HFFc6 (cell line): ENCODE results near the gene ACSM6. TPM values are rescaled to one million over a fixed set of nuclear protein-coding genes. Genes with fewer than 3 reads are reported as not detected.

ENCODE experiments used
- DNase-seq: peaks from one replicate; pipeline ENCODE4 v3.0.0-alpha.2; 2018
- H3K27ac Mint-ChIP-seq: 2 replicates; pipeline ENCODE4 v1.8.0; 2020; ENCODE audit warnings: mild to moderate bottlenecking, mixed read lengths
- H3K27me3 Mint-ChIP-seq: 2 replicates; pipeline ENCODE4 v1.8.0; 2021; ENCODE audit warnings: mild to moderate bottlenecking, moderate library complexity, mixed read lengths; ENCODE audit not compliant: insufficient read depth
- H3K36me3 Mint-ChIP-seq: 2 replicates; pipeline ENCODE4 v1.8.0; 2021; ENCODE audit warnings: low read depth, mixed read lengths
- H3K4me1 Mint-ChIP-seq: 2 replicates; pipeline ENCODE4 v1.8.0; 2020; ENCODE audit warnings: low read depth, mixed read lengths
- H3K4me3 Mint-ChIP-seq: 2 replicates; pipeline ENCODE4 v1.8.0; 2020; ENCODE audit warnings: mild to moderate bottlenecking, moderate library complexity, mixed read lengths
- H3K9me3 Mint-ChIP-seq: 2 replicates; pipeline ENCODE4 v1.8.0; 2020; ENCODE audit warnings: mild to moderate bottlenecking, mixed read lengths
- total RNA-seq, 6 experiments: library from RNA; stranded (reverse); fragmentation: NEBNext Ultra II Directional; extraction: Animal tissue kit (Norgen Biotek cat#: 25700); gene quantifications; 2 replicates in 1 of 6; 3 replicates in 5 of 6; pipeline ENCODE4 v1.2.3, GENCODE V29; 2021
- TF ChIP-seq, protein P1 (sequence below): fragments of 200-600 bp; sonication (generic); IDR thresholded peaks from 2 replicates; pipeline ENCODE4 v1.5.0; 2021; ENCODE audit warnings: antibody characterized with exemption, mild to moderate bottlenecking

ACSM6 gene
- total RNA-seq, 6 experiments from 2014 or later, result not detected

DNA sequence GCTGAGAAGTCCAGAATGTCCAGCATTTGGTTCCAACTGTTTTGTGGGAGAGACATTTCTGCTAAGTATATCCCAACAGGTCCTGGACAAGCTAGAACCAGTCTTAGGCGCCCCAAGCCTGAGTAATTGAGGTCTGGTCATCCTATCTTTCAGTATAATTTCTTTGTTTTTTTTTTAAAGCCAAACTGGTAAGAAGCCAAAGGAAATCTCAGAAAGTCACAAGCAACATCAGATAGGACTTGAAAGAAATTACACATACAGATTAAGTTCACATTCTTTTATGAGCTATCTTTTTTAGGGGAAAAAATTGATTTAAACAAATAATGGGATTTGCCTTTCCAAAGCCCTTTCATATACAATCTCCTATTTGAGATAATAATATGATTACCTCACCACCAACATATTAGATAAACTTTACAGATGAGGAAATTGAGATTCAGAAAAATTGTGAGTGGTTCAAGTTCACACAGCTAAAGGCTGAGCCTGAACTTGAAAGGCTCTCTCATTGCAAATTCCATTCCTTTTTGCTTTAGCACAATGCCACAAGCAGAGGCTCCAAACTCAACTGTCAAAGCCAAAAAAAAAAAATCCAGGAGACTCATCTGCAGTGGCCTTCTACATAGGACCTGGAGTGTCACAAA, 81.8 kb downstream of the ACSM6 start:
- Mint-ChIP-seq H3K36me3 (peaks cover 12% of the 10 kb centered on the region), H3K27ac (peak overlapping the region; percentile 99), H3K4me3 (peak overlapping the region; percentile 51), H3K9me3 (no peaks in the 10 kb centered on the region), H3K27me3 (no peaks in the 10 kb centered on the region; the same call in 1 of the 2 replicates), H3K4me1 (peaks cover 77% of the 10 kb centered on the region)
- peak; percentile 59 for DNase-seq
- TF ChIP-seq, protein P1, sequence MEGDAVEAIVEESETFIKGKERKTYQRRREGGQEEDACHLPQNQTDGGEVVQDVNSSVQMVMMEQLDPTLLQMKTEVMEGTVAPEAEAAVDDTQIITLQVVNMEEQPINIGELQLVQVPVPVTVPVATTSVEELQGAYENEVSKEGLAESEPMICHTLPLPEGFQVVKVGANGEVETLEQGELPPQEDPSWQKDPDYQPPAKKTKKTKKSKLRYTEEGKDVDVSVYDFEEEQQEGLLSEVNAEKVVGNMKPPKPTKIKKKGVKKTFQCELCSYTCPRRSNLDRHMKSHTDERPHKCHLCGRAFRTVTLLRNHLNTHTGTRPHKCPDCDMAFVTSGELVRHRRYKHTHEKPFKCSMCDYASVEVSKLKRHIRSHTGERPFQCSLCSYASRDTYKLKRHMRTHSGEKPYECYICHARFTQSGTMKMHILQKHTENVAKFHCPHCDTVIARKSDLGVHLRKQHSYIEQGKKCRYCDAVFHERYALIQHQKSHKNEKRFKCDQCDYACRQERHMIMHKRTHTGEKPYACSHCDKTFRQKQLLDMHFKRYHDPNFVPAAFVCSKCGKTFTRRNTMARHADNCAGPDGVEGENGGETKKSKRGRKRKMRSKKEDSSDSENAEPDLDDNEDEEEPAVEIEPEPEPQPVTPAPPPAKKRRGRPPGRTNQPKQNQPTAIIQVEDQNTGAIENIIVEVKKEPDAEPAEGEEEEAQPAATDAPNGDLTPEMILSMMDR, result no peak

DNA sequence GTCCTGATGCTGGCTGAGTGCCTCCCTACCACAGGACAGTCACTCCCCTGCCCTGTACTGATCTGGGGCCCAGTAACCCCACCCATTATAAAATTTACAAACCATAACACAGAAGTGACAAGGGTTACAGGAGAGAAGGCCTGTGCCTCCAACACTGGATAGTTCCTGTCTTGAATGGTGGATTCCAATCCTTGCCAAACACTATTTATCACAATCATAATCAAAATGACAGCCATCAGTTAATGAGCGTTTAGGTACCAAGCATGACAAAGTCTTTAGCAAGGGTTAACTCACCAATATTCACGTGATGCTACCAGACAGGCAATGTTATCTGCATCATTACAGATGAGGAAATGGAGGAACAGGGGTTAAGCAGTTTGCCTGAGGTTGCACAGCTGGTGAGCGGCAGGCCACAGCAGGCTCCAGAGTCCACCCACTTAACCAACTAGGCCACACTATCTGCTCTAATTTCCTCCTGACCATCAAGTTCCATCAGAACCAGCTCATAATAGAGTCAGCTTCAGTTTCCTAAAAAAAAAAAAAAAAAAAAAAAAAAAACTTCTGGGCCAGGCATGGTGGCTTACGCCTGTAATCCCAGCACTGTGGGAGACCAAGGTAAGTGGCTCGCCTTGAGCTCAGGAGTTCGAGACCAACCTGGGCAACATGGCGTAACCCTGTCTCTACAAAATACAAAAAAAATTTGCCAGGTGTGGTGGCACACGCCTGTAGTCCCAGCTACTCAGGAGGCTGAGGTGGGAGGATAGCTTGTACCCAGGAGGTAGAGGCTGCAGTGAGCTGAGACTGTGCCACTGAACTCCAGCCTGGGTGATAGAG, 82.5 kb downstream of the ACSM6 start:
- TF ChIP-seq, protein P1, result no peak
- H3K27ac Mint-ChIP-seq, result peak overlapping the region; percentile 99
- no peak for DNase-seq
- no peaks in the 10 kb centered on the region; the same call in 1 of the 2 replicates for H3K27me3 Mint-ChIP-seq
- peaks cover 84% of the 10 kb centered on the region for H3K4me1 Mint-ChIP-seq
- no peak overlapping the region for H3K4me3 Mint-ChIP-seq
- H3K9me3 Mint-ChIP-seq, result no peaks in the 10 kb centered on the region
- H3K36me3 Mint-ChIP-seq, result peaks cover 12% of the 10 kb centered on the region

DNA sequence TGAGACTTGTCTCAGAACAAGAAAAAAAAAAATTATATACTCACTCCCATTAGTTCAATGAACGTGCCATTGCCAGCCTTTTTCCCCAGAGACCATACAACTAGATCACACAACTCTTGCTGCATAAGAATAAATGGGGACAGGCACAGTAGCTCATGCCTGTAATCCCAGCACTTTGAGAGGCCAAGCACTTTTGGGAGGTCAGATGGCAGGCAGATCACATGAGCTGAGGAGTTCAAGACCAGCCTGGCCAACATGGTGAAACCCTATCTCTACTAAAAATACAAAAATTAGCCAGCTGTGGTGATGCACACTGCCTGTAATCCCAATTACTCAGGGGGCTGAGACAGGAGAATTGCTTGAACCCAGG, 83.1 kb downstream of the ACSM6 start:
- peaks cover 90% of the 10 kb centered on the region for H3K4me1 Mint-ChIP-seq
- TF ChIP-seq, protein P1, result no peak
- no peak overlapping the region for H3K27ac Mint-ChIP-seq

DNA sequence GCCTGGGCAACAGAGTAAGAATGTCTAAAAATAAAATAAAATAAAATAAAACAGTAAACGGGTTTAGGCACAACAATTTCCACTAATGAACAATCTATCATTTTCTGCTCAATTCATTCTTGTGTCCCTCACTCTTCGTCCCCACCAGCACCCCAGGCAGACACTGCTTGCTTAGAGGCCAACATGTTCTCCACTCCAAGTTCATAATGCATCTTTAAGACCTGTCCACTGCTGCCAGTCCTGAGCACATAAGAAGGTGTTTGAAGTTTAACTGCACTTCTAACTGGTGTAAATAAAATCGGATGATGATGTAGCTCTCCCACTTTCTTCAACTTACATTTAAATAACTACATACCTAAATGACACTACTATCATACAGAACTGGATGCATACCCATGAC, 83.6 kb downstream of the ACSM6 start:
- TF ChIP-seq, protein P1, result no peak
- peaks cover 93% of the 10 kb centered on the region for H3K4me1 Mint-ChIP-seq
- H3K9me3 Mint-ChIP-seq, result no peaks in the 10 kb centered on the region
- DNase-seq, result no peak
- H3K27ac Mint-ChIP-seq, result peak overlapping the region; percentile 88
- no peaks in the 10 kb centered on the region; the same call in 1 of the 2 replicates for H3K27me3 Mint-ChIP-seq
- H3K4me3 Mint-ChIP-seq, result no peak overlapping the region
- H3K36me3 Mint-ChIP-seq, result peaks cover 12% of the 10 kb centered on the region

More for the DNA sequence above, 83.1 kb downstream of the ACSM6 start:
- Mint-ChIP-seq H3K36me3 (peaks cover 12% of the 10 kb centered on the region), H3K27me3 (no peaks in the 10 kb centered on the region; the same call in 1 of the 2 replicates), H3K9me3 (no peaks in the 10 kb centered on the region), H3K4me3 (no peak overlapping the region)
- no peak for DNase-seq

Other genes starting within 250 kb of the ACSM6 start
- gene CYP2C8, start 124.7 kb upstream of the ACSM6 start, total RNA-seq, result not detected
- 100 to 1,000 TPM; 131 to 163 (median 154) TPM for gene PDLIM1, start 96.8 kb downstream of the ACSM6 start, total RNA-seq